HG02943 (cell line): ENCODE results near the gene NCAM1.

ENCODE experiments used
- ATAC-seq: cut with Tn5 transposase; IDR thresholded peaks from one replicate; pipeline ENCODE4 v1.9.1; 2021; ENCODE audit warnings: mild to moderate bottlenecking, low read depth, moderate library complexity; ENCODE audit not compliant: unreplicated experiment

Gene NCAM1

DNA sequence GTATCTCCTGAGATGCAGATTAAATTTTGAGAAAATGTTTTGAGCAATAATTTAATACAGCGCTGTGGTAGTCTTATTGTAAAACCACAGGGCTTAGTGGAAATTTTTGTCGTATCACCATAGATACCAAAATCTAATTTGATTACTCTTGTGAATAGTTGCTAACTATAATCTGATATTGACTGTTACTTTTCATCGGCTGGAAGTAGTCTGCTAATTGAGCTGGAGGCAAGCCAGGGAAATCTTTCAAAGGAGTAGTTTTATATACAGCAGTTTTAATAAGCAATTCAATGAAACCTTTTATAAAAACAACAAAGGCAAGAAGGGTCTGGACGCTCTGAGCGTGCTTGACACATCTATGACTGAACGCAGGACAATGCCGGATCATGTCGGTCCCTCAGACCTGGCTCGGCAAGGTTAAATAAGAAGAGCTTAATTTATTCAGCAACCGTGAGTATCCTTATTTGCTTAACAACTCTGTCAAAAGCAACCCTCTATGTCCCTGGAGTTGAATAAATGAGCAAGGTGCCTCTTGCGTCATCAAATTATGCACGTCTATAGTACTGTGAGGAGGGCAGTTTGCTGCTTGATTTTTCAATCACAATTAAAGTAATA is 121.2 kb downstream of the NCAM1 start:
- no peak for ATAC-seq

DNA sequence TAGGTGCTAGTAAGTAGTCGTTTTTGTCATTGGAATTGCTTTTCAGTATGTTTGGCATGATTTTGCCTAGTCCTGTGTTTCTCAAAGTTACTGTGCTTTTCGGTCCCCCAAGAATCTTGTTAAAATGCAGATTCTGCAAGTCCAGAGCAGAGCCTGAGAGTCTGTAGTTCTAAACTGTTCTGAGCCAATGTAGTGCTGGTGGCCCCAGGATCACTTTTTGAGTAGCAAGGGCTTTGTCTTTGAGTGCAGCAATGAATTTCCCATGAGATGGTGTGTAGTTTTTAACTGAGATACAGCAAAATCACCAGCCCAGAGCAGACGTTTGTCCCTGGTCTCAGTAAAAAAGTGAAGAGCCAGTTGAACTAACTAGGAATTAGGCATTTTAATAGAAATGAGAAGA is 122.4 kb downstream of the NCAM1 start:
- no peak for ATAC-seq

DNA sequence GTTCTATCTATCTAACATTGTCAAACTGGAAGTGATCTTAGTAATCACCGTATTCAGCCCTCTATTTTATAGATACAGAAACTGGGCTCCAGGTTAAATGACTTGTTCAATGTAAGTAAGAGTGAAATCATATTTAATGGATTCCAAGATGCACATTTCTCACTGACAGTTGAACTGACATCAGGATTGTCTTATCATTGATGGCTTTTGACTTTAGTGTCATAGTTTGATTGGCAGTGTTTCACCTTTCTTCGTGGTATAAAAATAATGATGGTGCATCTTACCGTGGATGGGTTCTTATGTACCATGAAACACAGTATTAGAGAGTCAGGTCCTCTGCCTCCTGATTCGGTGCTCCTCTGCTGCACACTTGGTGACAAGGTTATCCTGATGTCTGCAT is 123.1 kb downstream of the NCAM1 start:
- no peak for ATAC-seq

DNA sequence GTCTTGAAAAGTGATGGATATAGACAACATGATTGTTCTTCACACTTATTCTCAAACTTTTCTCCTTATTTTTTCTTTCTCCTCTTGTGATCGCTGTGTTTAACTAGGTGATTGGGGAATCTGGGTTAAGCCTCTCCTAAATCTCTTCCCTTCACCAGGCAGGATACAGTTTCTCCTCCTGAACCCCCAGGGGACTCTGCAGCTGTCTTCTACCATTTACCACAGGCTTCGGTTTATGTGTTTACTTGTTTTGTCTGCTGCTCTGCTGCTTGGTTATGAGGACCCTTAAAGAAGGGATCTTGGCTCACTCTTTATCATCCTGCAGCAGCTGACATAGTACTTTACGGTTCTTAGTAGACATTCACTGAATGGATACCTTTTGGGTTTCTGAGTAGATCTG is 124.2 kb downstream of the NCAM1 start:
- no peak for ATAC-seq

DNA sequence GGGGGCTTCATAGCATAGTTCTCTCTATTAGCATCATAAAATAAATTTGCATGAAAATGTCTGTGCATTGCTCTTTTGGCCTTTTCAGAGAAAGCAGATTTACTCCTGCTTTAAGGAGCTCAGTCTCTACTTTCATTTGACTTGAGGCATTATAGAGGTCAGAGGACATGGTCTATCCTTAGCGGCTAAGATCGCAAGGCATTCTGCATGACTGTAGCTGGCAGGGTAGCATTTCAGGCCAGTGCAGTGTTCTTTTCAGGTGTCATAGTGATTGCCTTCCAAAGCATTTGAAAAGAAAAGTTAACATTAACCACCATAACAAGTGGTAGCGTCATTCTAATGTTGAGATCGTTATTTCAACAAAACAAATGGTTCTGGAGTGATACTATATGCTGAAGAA is 126.5 kb downstream of the NCAM1 start:
- ATAC-seq, result no peak

DNA sequence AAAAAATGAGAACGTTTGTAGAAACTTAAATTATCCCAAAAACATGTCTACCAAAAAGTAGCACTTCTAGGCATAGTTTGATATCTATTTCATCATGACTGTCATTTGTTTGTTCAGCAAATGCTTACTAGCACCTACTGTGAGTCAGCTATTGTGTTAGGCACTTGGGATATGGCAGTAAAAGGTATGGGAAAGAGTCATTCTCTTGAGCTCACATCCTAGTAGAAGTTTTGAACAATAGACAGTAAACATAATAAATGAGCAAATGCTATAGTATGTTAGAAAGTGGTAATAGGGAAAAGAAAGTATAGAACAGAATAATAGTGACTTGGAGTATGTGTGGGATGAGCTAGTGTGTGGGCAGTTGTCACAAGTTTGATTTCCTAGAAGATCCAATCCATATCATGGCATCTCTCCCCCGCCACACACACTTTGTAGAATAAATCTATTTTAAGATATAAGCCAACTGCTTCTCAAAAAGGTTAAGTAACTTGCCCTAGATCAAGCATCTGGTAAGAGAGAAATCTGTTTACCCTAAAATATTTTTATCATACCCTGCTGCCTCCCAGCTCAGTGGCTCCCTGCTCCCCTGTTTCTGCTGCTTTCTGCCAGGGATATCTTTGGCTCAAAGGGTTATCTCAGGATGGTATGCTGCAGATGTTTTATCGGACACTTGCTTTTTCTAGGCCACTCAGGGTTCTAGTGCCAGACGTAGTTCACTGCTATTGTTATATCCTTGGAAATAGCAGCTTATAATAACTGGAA is 129.7 kb downstream of the NCAM1 start:
- ATAC-seq, result no peak

DNA sequence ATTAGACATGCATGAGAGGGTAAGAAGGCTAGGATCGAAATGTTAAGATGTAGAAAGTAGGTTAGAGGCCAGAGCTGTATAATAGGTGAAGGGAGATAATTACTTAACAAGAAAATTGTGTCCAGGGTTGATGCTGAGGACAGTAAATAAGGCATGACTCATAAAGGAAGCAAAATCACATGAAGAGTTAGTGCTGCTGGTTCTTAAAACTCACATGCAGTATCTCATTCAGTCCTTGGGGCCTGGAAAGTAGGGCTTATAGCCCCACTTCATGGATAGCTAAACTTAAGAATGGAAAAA is 130.2 kb downstream of the NCAM1 start:
- no peak for ATAC-seq

DNA sequence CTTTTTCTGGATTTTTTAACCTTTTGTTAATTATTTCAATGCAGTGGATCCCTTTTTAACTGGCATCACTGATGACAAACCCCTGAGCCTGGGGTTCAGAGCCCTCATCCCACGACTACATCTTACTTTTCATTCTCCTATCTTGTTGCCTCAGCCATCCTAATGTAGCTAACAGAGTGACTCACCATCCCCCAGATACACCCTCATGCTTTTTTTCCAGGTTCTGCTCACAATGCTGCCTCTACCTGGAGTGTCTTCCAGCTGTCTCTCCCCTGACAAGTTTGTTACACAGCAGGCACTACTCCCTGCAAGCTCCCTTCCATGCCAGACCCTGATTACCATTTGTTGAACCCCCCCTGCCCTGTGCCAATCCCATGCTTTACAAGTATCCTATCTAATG is 135.4 kb downstream of the NCAM1 start:
- ATAC-seq, result no peak

DNA sequence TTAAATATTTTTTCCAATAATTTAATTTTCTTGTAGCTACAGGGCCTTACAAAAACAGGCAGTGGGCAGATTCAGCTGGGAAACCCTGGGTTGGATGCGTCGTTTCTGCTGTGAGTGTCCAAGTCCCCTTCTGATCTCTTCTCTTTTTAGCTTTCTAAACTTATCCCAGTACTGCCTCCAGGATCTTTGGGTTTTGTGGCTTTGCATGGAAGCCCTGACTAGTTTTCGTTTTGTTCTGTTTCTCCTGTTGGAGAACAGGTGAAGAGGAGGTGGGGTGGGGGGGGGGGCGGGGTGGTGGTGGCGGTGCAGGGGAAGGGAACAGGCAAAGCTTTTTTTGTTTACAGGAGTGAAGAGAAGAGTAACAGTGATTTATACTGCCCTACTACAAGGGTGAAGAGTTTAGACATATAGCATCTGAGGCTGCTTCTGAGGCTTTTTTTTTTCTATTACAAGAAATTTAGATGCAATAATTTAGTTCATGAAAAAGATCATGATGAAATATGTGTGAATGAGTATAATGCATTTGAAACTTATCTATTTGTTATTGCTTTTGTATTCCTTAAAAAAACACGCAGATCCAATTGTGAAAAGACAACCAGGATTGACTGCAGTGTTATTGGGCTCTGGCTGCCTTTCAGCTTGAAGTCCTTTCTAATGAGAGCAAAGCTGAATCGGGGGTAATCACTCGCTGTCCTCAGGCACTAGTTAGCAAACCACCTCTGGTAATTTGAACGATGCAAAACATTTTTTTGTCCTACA is 142.9 kb downstream of the NCAM1 start:
- no peak for ATAC-seq

DNA sequence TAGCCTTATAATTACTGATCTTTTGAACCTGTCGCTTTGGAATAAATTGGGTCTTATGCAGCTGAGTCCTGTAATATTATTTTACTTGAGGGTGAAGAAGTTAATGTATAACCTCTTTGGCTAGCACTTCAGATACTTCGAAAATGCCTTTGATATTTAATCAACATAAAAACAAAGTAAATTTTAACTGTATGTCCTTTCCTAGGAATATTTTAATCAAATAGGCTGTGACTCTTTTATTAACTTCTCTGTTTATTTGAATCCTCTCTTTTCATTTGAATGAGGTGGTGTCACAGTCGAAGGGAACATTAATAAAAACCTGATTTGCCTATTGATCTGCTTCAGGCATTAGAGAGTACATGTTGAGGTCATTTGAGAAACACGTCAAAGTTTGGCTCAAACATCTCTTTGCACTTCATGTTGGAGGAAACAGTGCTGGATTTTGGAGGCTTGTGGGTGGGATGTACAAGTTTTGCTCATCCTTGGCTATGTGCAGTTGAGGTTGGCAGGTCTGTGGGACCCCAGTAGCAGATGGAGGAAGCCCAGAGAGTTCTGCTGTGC is 143.6 kb downstream of the NCAM1 start:
- no peak for ATAC-seq

DNA sequence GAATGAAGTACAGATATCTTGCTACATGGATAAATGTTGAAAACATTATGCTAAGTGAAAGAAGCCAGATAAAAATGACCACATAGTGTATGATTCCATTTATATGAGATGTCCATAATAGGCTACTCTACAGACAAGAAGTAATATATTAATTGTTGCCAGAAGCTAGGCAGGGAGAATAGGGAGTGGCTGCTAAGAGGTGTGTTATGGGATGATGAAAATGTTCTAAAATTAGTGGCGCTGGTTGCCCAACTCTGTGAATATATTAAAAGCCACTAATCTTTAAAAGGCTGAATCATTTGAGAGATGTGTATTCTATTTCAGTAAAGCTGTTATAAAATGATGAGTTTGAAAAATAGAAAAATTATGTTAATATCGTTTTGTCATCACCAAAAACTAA is 144.4 kb downstream of the NCAM1 start:
- ATAC-seq, result no peak

DNA sequence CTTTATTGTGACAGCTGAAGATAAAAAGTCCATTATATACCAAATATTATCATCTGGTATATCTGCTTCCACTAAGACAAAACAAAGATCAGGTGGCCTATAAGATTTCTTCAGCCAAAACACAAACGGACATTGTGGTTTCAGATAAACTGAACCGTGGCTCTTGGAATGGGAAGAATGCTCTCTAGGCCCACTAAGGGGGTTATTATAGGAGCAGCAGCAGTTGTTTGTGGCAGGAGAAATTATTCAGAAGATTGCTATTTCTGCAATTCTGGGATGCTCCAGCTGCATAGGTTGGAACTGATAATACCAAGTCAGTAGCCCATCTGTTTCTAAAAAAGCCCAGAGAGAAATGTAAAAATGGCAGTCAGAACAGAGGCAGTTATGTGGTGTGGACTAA is 145.3 kb downstream of the NCAM1 start:
- no peak for ATAC-seq

DNA sequence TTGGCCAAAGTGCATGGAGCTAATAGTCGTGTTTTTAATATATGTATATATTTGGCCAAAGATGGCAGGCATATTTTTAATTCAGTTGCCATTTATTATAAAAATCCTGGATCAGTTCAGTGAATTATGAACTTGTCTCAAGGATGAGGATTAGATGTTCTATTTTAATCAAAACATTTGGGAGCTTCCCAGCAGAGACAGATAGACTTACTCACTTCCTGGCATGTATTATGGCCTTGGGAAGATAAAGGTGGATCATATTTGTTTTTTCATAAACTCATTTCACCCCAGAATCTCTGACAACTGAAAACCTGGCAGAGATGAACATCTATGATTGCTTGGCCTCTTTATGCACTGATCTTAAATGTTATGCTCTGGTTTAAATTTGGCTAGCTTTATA is 148.8 kb downstream of the NCAM1 start:
- ATAC-seq, result no peak

DNA sequence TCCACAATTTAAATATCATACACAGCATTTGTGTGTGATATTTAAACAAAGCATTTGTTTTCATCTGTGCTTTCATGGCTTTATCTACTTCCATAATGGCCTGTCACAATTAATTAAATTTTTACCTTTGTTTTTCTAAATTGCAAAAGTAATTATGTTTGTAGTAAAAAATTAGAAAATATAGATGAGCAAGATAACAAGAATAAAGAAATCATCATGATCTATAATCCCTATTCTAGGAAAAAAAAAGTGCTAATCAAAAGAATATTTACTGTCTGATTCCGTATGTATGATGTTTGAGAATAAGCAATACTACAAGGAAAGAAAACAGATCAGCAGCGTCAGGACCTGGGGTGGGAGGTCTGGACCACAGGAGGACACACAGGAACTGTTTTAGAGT is 149.9 kb downstream of the NCAM1 start:
- ATAC-seq, result no peak

DNA sequence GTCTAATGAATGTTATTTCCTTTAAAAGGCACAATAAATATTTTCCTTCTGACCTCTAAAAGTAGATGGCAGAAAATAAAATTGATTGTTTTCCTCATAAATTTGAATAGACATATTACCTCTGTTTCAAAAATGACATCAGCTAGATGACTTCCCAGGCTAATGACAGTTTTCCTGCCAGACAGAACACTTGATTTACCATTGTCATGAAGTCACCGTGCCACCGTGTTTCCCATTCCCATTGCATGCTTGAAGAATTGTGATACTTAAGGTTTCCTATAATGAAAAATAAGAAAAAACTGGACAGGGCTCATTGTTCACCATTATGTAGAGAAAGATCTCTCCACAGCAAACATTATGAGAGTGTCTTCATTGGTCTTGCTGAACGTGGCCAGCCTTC is 151.1 kb downstream of the NCAM1 start:
- no peak for ATAC-seq

DNA sequence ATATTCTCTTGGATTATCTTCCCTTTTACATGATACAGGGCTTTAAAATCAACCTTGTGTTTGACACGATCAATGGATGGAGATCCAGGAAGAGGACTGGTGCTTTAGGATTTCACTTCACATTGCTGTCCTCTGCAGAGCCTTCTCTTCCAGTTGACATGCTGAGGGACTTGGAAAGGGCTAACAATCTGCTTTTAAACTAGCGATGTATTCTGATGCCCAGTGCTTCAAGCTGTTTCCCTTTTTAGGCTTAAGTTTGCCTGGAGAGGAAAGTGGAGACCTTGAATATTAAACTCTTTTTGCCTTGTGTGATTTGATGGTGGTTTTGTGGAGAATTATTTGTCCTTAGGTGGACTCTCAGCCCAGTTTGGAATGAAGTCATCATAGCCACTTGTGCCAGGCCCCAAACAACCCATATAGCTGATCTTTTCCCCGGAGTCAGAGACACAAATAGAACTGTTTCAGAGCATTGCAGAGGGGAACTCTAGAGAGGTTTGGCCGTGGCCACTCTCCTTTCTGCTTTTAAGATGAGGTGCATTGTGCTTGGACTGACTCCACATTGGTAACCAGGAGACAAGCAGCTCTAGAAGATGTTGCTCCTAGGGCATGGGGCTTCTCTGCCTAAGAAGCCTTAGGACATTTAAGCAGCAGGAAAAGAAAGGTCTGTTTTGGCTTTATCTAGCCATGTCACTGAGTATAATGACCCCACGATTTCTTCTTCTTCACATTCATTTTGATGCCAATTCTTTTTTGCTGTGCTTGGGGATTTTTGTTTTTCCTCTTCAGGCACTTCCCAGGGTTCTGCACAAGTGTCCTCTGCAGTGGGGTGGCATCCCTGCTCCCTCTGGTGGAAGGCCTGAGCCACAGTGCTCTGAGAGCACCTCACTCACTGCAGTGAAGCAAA is 152.8 kb downstream of the NCAM1 start:
- no peak for ATAC-seq

DNA sequence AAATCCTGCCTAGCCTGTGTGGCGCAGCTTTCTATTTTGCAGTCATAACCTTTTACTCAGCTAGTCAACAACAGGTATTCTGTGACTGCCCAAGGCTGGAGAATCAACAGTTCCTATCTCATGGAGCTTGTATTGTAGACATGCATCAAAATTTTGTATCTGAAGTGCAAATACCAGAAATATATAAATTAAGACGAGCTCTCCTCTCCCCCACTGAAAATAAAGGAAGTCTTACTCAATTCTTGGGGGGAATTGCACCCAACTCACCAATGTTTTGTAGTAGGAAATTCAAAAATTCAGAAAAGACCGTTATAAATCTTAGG is 153.4 kb downstream of the NCAM1 start:
- no peak for ATAC-seq

DNA sequence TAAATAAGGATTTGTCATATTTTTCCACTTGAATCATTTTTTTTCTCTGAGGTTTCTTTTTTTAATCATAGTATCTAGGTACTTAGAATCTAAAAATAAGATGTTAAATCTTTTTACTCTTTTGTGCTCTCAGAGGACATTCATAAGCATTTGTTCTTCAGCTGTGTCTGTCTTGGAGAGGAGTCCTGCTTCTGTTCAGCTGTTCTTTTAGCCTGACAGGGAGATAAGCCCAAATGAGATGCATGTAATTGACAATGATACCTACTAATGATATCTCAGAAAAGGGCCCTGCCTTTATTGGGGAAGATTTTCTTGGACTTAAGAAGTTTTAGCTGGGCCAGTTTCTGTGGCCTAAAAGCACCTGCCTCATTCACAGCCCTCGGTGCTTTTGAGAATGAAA is 156.9 kb downstream of the NCAM1 start:
- ATAC-seq, result no peak

DNA sequence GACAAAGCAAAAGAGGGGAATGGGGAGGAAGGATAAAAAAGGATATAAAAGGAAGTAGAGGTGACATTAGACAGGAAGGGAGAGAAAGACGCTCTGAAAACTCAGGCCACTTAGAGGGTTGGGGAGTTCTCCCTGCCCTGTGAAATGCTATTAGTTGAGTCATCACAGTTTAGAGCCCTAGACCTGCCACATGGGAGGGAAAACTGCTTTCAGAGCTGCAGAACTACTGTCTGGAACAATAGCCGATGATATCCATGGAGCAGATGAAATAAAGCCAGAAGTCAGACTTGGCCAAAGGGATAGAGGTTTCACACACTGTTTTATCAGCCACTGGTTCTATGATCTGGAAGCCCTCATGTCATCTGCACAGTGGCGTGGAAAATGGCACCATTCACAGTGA is 157.9 kb downstream of the NCAM1 start:
- no peak for ATAC-seq

DNA sequence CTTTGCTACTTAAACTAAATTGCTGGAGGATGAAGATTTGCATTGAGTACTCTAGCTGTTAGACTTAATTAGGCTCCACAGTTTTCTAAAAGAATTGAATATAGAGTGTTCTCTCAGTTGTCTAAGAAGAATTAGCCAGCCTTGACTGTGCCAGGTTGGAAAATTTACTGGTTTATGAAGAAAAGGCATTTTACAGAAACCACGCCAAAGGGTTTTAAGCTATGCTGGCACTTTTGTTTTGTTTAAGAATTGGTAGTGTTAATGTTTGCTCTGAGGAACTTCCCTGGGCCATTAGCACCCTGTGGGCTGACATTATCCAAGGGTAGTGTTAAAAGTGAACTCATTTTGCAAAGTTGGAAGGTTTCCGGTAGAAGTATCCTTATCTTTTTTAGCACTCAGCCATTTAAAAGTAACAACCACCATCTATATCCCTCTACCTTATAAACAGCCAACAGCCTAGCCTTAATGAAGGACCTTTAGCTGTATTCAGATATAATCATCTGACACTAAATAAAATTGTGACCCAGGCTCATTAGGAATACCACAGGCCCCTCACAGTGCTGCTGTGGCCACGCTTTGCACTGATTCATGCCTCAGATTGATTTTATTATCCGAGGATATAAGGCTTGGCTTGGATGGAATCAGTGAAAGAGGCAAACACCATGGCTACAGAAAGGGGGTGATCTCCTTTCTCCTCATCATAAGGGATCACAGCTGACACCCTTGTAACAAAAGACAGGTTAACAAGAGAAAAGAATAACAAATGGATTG is 158.9 kb downstream of the NCAM1 start:
- no peak for ATAC-seq
